Astrocyte of the spinal cord (primary cell): ENCODE data around the gene IL15RA.

Experiments used
- DNase-seq: peaks from one replicate; pipeline ENCODE4 v3.0.0; 2011; ENCODE audit warnings: low read depth, low spot score
- H3K4me3 ChIP-seq: 2 replicates; pipeline ENCODE4 v1.5.1; 2011; ENCODE audit warnings: low read depth, mild to moderate bottlenecking, low read length, moderate library complexity
- in situ Hi-C: cut with HindIII; loops from 2 replicates; pipeline ENCODE4 v1.10.0; 2017; ENCODE audit warnings: low sequenced_read_pairs
- TF ChIP-seq, protein P1 (sequence below): IDR thresholded peaks from 2 replicates; pipeline ENCODE4 v1.5.1; 2012; ENCODE audit warnings: low read depth, mild to moderate bottlenecking, low read length, inconsistent platforms

IL15RA gene, protein sequence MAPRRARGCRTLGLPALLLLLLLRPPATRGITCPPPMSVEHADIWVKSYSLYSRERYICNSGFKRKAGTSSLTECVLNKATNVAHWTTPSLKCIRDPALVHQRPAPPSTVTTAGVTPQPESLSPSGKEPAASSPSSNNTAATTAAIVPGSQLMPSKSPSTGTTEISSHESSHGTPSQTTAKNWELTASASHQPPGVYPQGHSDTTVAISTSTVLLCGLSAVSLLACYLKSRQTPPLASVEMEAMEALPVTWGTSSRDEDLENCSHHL

GRCh38 chr10:5977471-5978229, at the start of gene IL15RA:
Gene IL15RA, minus strand, starts transcription at chr10:5977543. Its CDS starts 51 bp downstream, at chr10:5977492.
- in situ Hi-C loops: no loop called here
- peak within 1 kb of the TSS; percentile 63 for H3K4me3 ChIP-seq
- TF ChIP-seq, protein P1, sequence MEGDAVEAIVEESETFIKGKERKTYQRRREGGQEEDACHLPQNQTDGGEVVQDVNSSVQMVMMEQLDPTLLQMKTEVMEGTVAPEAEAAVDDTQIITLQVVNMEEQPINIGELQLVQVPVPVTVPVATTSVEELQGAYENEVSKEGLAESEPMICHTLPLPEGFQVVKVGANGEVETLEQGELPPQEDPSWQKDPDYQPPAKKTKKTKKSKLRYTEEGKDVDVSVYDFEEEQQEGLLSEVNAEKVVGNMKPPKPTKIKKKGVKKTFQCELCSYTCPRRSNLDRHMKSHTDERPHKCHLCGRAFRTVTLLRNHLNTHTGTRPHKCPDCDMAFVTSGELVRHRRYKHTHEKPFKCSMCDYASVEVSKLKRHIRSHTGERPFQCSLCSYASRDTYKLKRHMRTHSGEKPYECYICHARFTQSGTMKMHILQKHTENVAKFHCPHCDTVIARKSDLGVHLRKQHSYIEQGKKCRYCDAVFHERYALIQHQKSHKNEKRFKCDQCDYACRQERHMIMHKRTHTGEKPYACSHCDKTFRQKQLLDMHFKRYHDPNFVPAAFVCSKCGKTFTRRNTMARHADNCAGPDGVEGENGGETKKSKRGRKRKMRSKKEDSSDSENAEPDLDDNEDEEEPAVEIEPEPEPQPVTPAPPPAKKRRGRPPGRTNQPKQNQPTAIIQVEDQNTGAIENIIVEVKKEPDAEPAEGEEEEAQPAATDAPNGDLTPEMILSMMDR: no peak
- DNase-seq: peak; percentile 61

DNA sequence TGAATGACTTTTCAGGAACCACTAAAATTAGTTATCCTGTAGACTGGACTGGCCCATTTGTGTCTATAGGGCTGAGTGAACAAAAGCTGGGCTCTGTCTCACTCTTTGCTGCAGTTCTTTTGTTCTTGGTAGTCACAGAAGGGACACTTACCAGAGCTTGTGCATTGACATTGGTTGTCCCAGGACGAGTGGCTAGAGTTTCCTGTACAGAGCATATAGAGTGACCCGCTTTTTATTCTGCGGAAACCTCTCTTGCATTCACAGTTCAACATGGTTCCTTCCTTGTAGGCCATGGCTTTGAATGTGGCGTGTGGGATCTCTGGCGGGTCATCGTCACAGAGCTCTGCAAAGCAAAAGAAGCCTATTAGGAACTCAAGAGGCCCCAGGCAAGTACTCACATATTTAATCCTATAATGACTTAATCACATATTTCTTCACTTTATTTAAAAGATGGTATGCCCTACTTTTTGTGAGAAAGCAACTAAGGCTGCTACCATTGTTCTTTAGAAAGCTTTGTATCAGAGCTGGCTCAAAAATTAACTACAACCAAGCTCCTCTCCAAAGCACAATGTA, 48.4 kb upstream of the IL15RA start:
- TF ChIP-seq, protein P1: no peak
- in situ Hi-C loops: no loop called here
- no peak for DNase-seq
- no peak overlapping the region for H3K4me3 ChIP-seq

GRCh38 chr10:6024334-6024682, 47.0 kb upstream of the IL15RA start:
- in situ Hi-C loops: no loop called here
- TF ChIP-seq, protein P1: no peak
- DNase-seq: no peak
- no peak overlapping the region for H3K4me3 ChIP-seq

DNA sequence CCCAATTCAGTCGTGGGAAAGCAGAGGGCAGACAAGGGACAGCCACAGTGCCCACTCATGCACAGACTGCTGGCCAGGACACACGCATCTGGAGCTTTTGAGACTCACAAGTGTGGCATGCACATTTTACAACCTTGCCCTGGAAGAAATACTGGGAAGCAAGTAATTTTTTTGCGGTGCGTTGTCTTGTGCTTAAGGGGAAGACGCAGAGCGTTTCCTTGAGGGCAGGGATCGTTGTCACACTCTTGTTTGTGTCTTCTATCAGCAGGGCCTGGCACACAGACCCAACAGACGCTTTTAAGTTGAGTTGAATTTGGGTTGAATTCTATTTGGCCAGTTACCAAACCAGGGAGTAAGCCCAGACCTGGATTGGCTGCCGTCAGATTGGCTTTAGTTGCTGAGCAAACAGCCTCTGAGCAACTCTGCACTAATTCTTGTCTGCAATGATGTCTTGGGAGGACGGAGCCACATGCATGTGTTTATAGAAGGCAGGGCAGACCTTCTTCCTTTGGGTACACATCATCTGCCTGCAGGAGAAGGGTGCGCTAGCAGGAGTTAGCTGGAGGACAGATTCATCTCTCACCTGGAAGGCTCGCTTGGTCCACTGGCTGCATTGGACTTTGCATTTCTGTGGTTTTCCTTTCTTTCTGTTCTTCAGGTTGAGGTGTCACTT, 46.5 kb upstream of the IL15RA start:
- in situ Hi-C loops: no loop called here
- H3K4me3 ChIP-seq: no peak overlapping the region
- no peak for DNase-seq
- TF ChIP-seq, protein P1: no peak

- TF ChIP-seq, protein P1: no peak
- DNase-seq: peak; percentile 37
- H3K4me3 ChIP-seq: no peak overlapping the region
- in situ Hi-C loops: no loop called here
These were observed 45.3 kb upstream of the IL15RA start for GRCh38 chr10:6022660-6023059.

- peak; percentile 40 for DNase-seq
- TF ChIP-seq, protein P1: no peak
- in situ Hi-C loops: no loop called here
- H3K4me3 ChIP-seq: no peak overlapping the region
These were observed 43.5 kb upstream of the IL15RA start for GRCh38 chr10:6020826-6021225.
